NCI-H2171 treated with DMSO at 0.1 percent for 48 hours (cell line): Measurements from ENCODE around the gene GRP.
A peak's percentile ranks its signal among the peaks of the same experiment; 100 is the strongest.
"Not testable (repeated sequence)": the region's sequence is repeated elsewhere in the genome, so short reads cannot be mapped to it uniquely, and the experiment has no call there.

Experiments used
- DNase-seq: peaks from one replicate; lab custom pipeline; 2025; lab: John Stamatoyannopoulos, UW

The GRP gene

GRCh38 chr18:59229191-59229590, 9.2 kb downstream of the GRP start:
- DNase-seq = no peak

GRCh38 chr18:59229701-59230443, 9.9 kb downstream of the GRP start:
- DNase-seq = no peak

- no peak for DNase-seq
Observed at GRCh38 chr18:59231114-59231513, 11.2 kb downstream of the GRP start.

- no peak for DNase-seq
Observed at GRCh38 chr18:59231877-59232276, 11.9 kb downstream of the GRP start.

GRCh38 chr18:59232309-59233016, 12.5 kb downstream of the GRP start:
- peak; percentile 54 for DNase-seq

- no peak for DNase-seq
Observed at GRCh38 chr18:59233017-59233410, 13.1 kb downstream of the GRP start.

GRCh38 chr18:59238385-59238784, 18.4 kb downstream of the GRP start:
- DNase-seq = peak; percentile 81

GRCh38 chr18:59239642-59240041, 19.7 kb downstream of the GRP start:
- no peak for DNase-seq

GRCh38 chr18:59242906-59243305, 22.9 kb downstream of the GRP start:
- DNase-seq = no peak

- DNase-seq = no peak
Observed at GRCh38 chr18:59246796-59247195, 26.8 kb downstream of the GRP start.

- peak; percentile 74 for DNase-seq
Observed at GRCh38 chr18:59249199-59249774, 29.3 kb downstream of the GRP start.

GRCh38 chr18:59255491-59255890, 35.5 kb downstream of the GRP start:
- DNase-seq = not testable (repeated sequence)

GRCh38 chr18:59261842-59262241, 41.9 kb downstream of the GRP start:
- not testable (repeated sequence) for DNase-seq

GRCh38 chr18:59262243-59262642, 42.3 kb downstream of the GRP start:
- DNase-seq = not testable (repeated sequence)

GRCh38 chr18:59263661-59264060, 43.7 kb downstream of the GRP start:
- DNase-seq = no peak

- DNase-seq = no peak
Observed at GRCh38 chr18:59264121-59264571, 44.2 kb downstream of the GRP start.

- no peak for DNase-seq
Observed at GRCh38 chr18:59264651-59265245, 44.8 kb downstream of the GRP start.

GRCh38 chr18:59265246-59265973, 45.5 kb downstream of the GRP start:
- peak; percentile 69 for DNase-seq

GRCh38 chr18:59265974-59266369, 46.0 kb downstream of the GRP start:
- no peak for DNase-seq

- no peak for DNase-seq
Observed at GRCh38 chr18:59266459-59266858, 46.5 kb downstream of the GRP start.

GRCh38 chr18:59266886-59267502, 47.0 kb downstream of the GRP start:
- DNase-seq = no peak
